ENCODE measurements around the gene NCOR2. TPM values are rescaled to one million over a fixed set of nuclear protein-coding genes. Genes with fewer than 3 reads are reported as not detected.

Gene NCOR2
- total RNA-seq, result 32.9 TPM

DNA sequence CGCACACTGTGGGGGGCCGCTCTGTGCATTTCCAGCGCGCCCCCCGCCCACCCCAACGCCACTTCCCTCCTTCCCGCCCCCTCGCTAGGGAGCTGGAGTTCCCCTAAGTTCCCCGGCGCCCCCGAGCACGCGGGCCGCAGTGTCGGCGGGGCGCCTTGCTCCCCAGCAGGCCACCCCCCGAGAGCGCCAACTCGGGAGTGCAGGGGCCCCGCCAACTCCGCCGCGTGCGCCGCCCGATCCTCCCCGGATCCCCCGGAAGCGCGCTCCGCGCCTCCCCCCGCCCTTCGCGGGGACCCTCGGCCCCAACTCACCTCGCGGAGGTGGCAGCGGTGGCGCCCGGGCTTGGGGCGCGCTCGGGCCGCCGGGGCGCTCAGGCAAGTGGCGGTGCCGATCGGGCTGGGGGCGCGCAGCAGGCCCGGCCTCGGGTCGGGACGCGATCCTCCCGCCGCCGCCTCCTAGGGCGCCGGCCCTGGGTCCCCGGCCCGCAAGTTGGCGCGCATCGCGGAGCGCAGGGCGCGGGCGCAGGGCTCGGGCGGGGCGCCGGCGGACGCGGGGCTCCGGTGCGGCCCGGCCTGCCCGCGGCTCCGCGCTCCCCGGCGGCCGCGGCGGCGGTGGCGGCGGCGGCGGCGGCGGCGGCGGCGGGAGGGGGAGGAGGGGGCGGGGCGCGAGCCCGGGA lies at the start of gene NCOR2:
NCOR2 (minus strand) TSS at position 616 of the 676 bp plus-strand sequence. CDS start 72,361 bp downstream, outside the sequence.
- peaks cover 27 to 41% (median 37%) of the 10 kb centered on the region in 3 donors for H3K4me1 ChIP-seq (ENCODE audit: control insufficient read depth in 3 of 3, insufficient read depth in 3 of 3, low read length in 3 of 3)

DNA sequence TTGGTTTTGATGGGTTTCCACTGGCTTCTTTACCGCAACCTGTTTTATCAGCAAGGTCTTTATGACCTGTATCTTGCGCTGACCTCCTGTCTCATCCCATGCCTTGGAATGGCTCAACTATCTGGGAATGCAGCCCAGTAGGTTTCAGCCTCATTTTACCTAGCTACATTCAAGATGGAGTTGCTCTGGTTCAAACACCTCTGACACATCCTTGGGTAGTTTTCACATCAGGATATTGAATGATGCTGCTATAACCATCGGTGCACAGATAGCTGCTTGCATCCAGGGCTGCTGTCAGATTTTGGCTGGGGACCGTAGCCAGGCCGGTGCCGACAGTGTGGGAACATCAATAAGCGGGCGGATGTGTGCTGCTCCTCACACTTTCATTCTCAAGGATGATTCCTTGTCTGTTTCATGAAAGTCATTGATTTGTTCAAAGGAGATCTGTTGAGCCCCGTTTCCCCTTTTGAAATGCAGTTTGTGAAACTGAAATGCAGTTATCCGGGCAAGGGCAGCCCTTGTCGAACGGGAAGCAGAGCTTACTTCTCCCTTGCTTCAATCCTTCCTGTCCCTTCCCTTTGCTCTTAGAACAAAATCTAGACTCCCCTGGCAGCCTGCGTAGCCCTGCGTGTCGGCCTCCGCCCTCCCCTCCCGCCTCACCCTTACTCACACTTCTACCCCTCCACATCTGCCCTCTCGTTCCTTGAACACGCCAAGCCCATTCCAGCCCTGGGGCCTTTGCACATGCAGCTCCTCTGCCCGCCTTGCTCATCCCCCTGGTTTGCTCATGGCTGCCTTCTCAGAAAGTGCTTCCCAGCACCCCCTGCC lies 49.2 kb upstream of the NCOR2 start:
- H3K9ac ChIP-seq (ENCODE audit: low read depth in 1 of 3, low read length in 3 of 3), result no peak overlapping the region
- no peak overlapping the region for H3K4me3 ChIP-seq (ENCODE audit: low read length in 3 of 3)
- H3K27ac ChIP-seq (ENCODE audit: low read depth, low read length), result no peak overlapping the region

More for the DNA sequence above, at the start of gene NCOR2:
- Histone ChIP-seq H3K9me3 (ENCODE audit: control insufficient read depth in 3 of 3, low read length in 3 of 3) (no peaks in the 10 kb centered on the region), H3K36me3 (ENCODE audit: control insufficient read depth in 3 of 3, insufficient read depth in 3 of 3, low read length in 3 of 3) (no peaks in the 10 kb centered on the region), H3K27ac (ENCODE audit: low read depth, low read length) (peak within 1 kb of the TSS; percentile 94), H3K4me3 (ENCODE audit: low read length in 3 of 3) (peak within 1 kb of the TSS; percentile 78 to 87 (median 82)), H3K9ac (ENCODE audit: low read depth in 1 of 3, low read length in 3 of 3) (peak within 1 kb of the TSS; percentile 77 to 95 (median 89)), H3K27me3 (ENCODE audit: control insufficient read depth in 3 of 3, insufficient read depth in 3 of 3, low read length in 3 of 3) (no peaks in the 10 kb centered on the region)

DNA sequence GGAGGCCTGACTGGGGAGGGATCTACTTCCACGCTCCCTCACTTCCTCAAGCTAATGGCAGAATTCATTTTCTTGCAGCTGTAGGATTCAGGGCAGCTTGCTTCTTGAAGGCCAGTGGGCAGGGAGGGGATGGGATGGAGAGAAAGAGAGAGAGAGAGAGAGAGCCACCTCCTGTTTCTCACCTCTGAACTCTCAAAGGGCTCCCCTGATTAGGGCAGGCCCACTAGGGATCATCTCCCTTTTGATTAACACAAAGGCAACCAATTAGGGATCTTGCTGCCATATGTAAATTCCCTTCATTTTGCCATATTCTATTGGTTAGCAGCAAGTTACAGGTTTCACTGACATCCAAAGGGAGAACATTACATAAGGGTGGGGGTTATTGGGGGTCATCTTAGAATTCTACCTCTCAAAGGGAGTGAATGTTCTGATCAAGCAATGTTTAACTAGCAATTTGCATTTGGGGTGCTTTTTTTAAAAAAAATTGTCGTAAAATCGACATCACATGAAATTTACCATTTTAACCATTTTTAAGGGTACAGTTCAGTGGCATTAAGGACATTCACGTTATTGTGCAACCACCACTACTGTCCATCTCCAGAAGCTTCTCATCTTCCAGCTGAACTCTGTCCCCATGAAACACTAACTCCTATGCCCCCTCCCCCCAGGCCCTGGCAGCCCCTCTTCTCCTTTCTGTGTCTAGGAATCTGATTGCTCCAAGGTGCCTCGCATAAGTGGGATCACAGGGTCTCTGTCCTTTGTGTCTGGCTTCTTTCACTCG lies 47.3 kb upstream of the NCOR2 start:
- H3K9ac ChIP-seq (ENCODE audit: low read depth in 1 of 3, low read length in 3 of 3), result no peak overlapping the region
- H3K27me3 ChIP-seq (ENCODE audit: control insufficient read depth in 3 of 3, insufficient read depth in 3 of 3, low read length in 3 of 3), result no peaks in the 10 kb centered on the region
- no peak overlapping the region for H3K4me3 ChIP-seq (ENCODE audit: low read length in 3 of 3)
- peaks cover 0 to 2% (median 0%) of the 10 kb centered on the region in 3 donors for H3K9me3 ChIP-seq (ENCODE audit: control insufficient read depth in 3 of 3, low read length in 3 of 3)
- no peak overlapping the region for H3K27ac ChIP-seq (ENCODE audit: low read depth, low read length)
- peaks cover 0 to 3% (median 0%) of the 10 kb centered on the region in 3 donors for H3K4me1 ChIP-seq (ENCODE audit: control insufficient read depth in 3 of 3, insufficient read depth in 3 of 3, low read length in 3 of 3)
- H3K36me3 ChIP-seq (ENCODE audit: control insufficient read depth in 3 of 3, insufficient read depth in 3 of 3, low read length in 3 of 3), result no peaks in the 10 kb centered on the region

More for the DNA sequence above, 49.2 kb upstream of the NCOR2 start:
- H3K9me3 ChIP-seq (ENCODE audit: control insufficient read depth in 3 of 3, low read length in 3 of 3), result peaks cover 0 to 2% (median 0%) of the 10 kb centered on the region in 3 donors
- no peaks in the 10 kb centered on the region for H3K27me3 ChIP-seq (ENCODE audit: control insufficient read depth in 3 of 3, insufficient read depth in 3 of 3, low read length in 3 of 3)
- H3K4me1 ChIP-seq (ENCODE audit: control insufficient read depth in 3 of 3, insufficient read depth in 3 of 3, low read length in 3 of 3), result peaks cover 13 to 16% (median 15%) of the 10 kb centered on the region in 3 donors
- no peaks in the 10 kb centered on the region for H3K36me3 ChIP-seq (ENCODE audit: control insufficient read depth in 3 of 3, insufficient read depth in 3 of 3, low read length in 3 of 3)

DNA sequence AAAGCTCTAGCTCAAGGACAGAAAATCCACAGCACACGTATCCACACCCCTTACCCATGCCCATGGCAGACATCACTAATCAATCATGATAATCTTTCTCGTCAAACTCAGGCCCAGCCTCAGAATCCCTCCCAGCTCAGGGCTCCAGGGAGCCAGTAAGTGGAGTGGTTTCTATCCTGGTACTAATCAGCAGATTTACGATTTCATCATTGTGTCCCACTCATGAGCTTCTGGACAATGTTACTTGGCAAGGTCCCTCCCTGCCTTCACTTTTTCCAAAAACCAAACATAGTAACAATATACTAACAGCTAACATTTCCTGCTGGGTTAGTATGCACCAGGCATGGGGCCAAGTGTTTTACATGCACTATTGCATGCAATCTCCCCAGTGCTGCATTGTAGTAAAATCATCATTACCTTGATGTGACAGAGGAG lies 45.8 kb upstream of the NCOR2 start:
- Histone ChIP-seq H3K4me3 (ENCODE audit: low read length in 3 of 3) (no peak overlapping the region), H3K9ac (ENCODE audit: low read depth in 1 of 3, low read length in 3 of 3) (no peak overlapping the region), H3K4me1 (ENCODE audit: control insufficient read depth in 3 of 3, insufficient read depth in 3 of 3, low read length in 3 of 3) (peaks cover 9 to 16% (median 11%) of the 10 kb centered on the region in 3 donors), H3K27me3 (ENCODE audit: control insufficient read depth in 3 of 3, insufficient read depth in 3 of 3, low read length in 3 of 3) (no peaks in the 10 kb centered on the region), H3K36me3 (ENCODE audit: control insufficient read depth in 3 of 3, insufficient read depth in 3 of 3, low read length in 3 of 3) (no peaks in the 10 kb centered on the region), H3K9me3 (ENCODE audit: control insufficient read depth in 3 of 3, low read length in 3 of 3) (no peaks in the 10 kb centered on the region), H3K27ac (ENCODE audit: low read depth, low read length) (no peak overlapping the region)

DNA sequence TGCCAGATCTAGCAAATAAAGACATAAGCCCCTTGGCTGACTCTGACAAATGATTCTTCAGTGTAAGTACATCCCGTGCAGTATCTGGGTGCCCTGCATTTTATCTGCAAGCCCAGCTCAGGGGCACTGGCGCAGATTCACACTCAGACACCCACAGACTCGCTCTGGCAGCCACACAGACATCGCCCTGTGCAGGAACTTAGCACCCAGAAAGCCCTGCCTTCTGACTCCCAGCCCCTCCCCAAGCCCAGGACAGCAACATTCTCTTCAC lies 44.9 kb upstream of the NCOR2 start:
- H3K9me3 ChIP-seq (ENCODE audit: control insufficient read depth in 3 of 3, low read length in 3 of 3), result no peaks in the 10 kb centered on the region
- peaks cover 9 to 17% (median 11%) of the 10 kb centered on the region in 3 donors for H3K4me1 ChIP-seq (ENCODE audit: control insufficient read depth in 3 of 3, insufficient read depth in 3 of 3, low read length in 3 of 3)
- no peak overlapping the region for H3K9ac ChIP-seq (ENCODE audit: low read depth in 1 of 3, low read length in 3 of 3)
- H3K4me3 ChIP-seq (ENCODE audit: low read length in 3 of 3), result no peak overlapping the region
- no peaks in the 10 kb centered on the region for H3K36me3 ChIP-seq (ENCODE audit: control insufficient read depth in 3 of 3, insufficient read depth in 3 of 3, low read length in 3 of 3)
- no peak overlapping the region for H3K27ac ChIP-seq (ENCODE audit: low read depth, low read length)
- no peaks in the 10 kb centered on the region for H3K27me3 ChIP-seq (ENCODE audit: control insufficient read depth in 3 of 3, insufficient read depth in 3 of 3, low read length in 3 of 3)

DNA sequence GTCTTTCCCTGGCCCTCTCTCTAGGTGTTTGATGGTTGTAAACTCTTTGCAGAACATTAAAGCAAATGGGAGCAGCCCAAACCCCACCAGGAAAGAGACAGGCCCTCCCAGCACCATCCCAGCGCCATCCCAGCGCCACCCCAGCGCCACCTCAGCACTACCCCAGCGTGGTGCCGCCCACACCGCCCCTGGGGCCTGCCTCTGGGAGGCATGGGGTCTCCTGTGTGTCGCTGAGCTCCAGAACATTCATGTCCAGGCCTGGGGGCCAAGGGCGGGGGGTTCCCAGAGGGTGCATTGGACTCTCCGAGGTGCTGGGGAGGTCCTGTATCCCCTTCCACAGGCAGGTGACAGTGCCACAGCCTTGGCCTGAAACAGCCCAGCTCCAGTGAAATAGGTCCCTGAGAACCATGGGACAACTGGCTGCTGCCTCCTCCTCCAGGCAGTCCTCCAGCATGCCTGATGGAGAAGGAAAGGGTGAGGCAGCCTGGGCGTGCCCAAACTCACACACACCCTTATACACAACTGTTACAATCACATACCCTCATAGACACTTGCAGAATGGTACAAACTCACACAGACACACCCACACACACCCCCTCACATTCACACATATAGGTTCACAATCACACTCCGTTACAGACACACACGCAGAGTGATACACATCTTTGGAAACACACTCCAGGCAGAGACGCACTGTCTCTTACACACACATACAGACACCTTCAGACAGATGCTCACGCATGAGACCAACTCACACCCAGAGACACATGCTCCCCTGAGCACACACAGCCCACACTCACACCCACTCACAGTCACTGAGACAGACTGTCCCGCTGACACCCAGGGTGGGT lies 44.4 kb upstream of the NCOR2 start:
- Histone ChIP-seq H3K4me3 (ENCODE audit: low read length in 3 of 3) (no peak overlapping the region), H3K36me3 (ENCODE audit: control insufficient read depth in 3 of 3, insufficient read depth in 3 of 3, low read length in 3 of 3) (no peaks in the 10 kb centered on the region), H3K27me3 (ENCODE audit: control insufficient read depth in 3 of 3, insufficient read depth in 3 of 3, low read length in 3 of 3) (no peaks in the 10 kb centered on the region), H3K27ac (ENCODE audit: low read depth, low read length) (no peak overlapping the region), H3K9me3 (ENCODE audit: control insufficient read depth in 3 of 3, low read length in 3 of 3) (no peaks in the 10 kb centered on the region), H3K4me1 (ENCODE audit: control insufficient read depth in 3 of 3, insufficient read depth in 3 of 3, low read length in 3 of 3) (peaks cover 9 to 17% (median 11%) of the 10 kb centered on the region in 3 donors), H3K9ac (ENCODE audit: low read depth in 1 of 3, low read length in 3 of 3) (no peak overlapping the region)

DNA sequence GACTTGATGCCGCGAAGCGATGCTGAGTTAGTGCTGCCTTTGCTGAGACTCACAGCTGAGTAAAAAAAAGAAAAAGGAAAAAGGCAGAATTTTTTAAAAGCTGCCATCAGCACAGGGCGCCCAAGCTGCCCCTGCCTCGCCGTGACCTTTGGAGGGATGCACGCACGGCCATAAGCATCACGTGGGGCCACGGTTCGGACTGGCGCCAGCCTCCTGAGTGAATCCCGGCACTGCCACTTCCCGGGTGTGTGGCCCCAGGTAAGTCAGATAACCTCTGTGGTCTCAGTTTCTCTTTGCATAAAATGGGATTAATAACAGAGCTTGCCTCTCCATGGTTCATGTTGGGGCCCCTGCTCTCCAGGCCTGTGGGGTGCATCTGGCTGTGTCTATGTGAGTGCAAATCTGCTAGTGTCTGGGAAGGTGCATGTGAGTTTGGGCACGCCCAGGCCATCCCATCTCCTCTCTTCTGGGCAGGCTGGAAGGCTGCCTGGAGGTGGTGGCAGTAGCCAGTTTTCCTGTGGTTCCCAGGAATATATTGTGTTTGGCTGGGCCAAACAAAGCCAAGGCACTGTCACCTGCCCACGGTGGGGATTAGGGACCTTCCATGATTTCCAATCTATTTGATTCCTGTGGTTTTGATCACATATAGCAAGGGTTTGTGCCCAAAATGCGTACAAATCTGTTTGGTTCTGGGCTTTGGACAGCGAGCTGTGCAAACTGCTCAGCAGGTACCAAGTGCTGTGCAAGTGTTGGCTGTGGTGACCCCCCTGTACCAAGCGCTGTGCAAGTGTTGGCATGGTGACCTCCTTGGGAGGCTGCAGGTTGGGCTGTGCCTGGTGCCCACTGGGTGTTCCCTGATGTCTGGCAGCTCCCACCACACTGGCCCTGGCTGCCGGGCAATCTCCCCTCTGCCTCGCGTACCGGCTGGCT lies 43.5 kb upstream of the NCOR2 start:
- H3K36me3 ChIP-seq (ENCODE audit: control insufficient read depth in 3 of 3, insufficient read depth in 3 of 3, low read length in 3 of 3), result no peaks in the 10 kb centered on the region
- H3K9me3 ChIP-seq (ENCODE audit: control insufficient read depth in 3 of 3, low read length in 3 of 3), result no peaks in the 10 kb centered on the region
- no peaks in the 10 kb centered on the region for H3K27me3 ChIP-seq (ENCODE audit: control insufficient read depth in 3 of 3, insufficient read depth in 3 of 3, low read length in 3 of 3)
- peaks cover 9 to 17% (median 11%) of the 10 kb centered on the region in 3 donors for H3K4me1 ChIP-seq (ENCODE audit: control insufficient read depth in 3 of 3, insufficient read depth in 3 of 3, low read length in 3 of 3)
- no peak overlapping the region for H3K9ac ChIP-seq (ENCODE audit: low read depth in 1 of 3, low read length in 3 of 3)
- no peak overlapping the region for H3K27ac ChIP-seq (ENCODE audit: low read depth, low read length)
- H3K4me3 ChIP-seq (ENCODE audit: low read length in 3 of 3), result no peak overlapping the region

DNA sequence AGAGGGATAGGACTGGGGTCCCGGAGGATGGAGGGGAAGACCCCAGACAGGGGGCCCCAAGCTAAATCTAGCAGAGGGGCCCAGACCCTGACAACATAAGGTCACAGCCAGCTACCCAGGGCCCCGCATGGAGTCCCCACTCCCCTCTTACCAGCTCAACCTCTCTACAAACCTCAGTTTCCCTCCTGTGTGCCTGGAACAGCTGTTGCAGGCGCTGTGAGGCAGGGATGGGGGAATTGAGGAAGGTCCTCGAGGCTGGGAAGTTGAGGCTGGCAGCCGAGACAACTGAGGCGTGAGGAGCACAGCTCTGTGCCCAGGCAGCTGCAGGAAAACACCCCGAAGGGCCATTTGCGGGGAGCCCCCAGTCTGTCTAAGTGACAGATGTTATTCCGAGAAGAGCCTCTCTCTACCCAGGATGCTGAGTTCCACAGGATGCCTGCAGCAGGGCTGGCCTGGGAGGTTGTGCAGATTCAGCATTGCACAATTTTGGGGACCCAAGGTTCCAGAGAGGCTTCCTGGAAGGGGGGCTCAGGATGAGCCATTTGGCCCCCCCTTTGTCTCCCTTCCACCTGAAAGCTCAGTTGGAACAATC lies 42.7 kb upstream of the NCOR2 start:
- Histone ChIP-seq H3K27me3 (ENCODE audit: control insufficient read depth in 3 of 3, insufficient read depth in 3 of 3, low read length in 3 of 3) (no peaks in the 10 kb centered on the region), H3K27ac (ENCODE audit: low read depth, low read length) (no peak overlapping the region), H3K9me3 (ENCODE audit: control insufficient read depth in 3 of 3, low read length in 3 of 3) (no peaks in the 10 kb centered on the region), H3K36me3 (ENCODE audit: control insufficient read depth in 3 of 3, insufficient read depth in 3 of 3, low read length in 3 of 3) (no peaks in the 10 kb centered on the region), H3K9ac (ENCODE audit: low read depth in 1 of 3, low read length in 3 of 3) (no peak overlapping the region), H3K4me1 (ENCODE audit: control insufficient read depth in 3 of 3, insufficient read depth in 3 of 3, low read length in 3 of 3) (peaks cover 9 to 17% (median 11%) of the 10 kb centered on the region in 3 donors), H3K4me3 (ENCODE audit: low read length in 3 of 3) (no peak overlapping the region)
